CD4-positive, alpha-beta T cell treated with Interleukin-12 subunit alpha and Interleukin-12 subunit beta, for 1 hour (primary cell): ENCODE results near the gene IFNL4.
"Not testable (repeated sequence)": the region's sequence is repeated elsewhere in the genome, so short reads cannot be mapped to it uniquely, and the experiment has no call there.

ENCODE experiments used
- DNase-seq: peaks from one replicate; pipeline ENCODE4 v3.0.0-alpha.2; 2020

The IFNL4 gene

DNA sequence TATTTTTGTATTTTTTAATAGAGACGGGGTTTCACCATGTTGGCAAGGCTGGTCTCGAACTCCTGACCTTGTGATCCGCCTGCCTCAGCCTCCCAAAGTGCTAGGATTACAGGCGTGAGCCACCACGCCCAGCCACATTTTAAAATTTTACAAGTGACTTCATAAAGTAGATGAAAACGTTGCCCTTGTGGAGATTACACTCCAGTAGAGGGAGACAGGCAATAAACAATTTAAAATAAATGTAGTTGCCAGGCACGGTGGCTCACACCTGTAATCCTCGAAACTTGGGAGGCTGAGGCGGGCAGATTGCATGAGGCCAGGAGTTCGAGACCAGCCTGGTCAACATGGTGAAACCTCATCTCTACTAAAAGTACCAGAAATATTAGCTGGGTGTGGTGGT is 29.5 kb downstream of the IFNL4 start:
- DNase-seq = peak; percentile 20

- no peak for DNase-seq
Measured at GRCh38 chr19:39218230-39219007, 30.2 kb downstream of the IFNL4 start.

GRCh38 chr19:39217094-39217493 is 31.6 kb downstream of the IFNL4 start:
- no peak for DNase-seq

GRCh38 chr19:39215323-39215722 is 33.3 kb downstream of the IFNL4 start:
- DNase-seq = not testable (repeated sequence)

DNA sequence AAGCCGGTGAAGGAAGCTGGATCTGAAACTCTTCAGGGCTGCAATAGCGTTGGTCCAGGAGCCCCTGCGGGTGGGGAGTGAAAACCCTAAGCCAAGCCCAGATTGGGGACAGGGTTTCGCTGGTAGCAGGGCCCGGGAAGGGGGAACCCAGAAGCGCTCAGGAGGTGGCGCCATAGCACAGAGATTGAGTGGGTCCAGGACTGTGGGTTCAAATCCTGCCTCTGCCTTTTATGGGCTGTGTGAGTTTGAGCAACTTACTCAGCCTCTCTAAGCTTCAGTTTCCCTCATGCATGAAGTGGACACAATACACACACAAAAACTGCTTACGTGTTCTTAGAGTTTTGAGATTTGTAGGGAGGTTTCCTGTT is 36.3 kb downstream of the IFNL4 start:
- peak; percentile 70 for DNase-seq

GRCh38 chr19:39211731-39212374 is 36.8 kb downstream of the IFNL4 start:
- no peak for DNase-seq

DNA sequence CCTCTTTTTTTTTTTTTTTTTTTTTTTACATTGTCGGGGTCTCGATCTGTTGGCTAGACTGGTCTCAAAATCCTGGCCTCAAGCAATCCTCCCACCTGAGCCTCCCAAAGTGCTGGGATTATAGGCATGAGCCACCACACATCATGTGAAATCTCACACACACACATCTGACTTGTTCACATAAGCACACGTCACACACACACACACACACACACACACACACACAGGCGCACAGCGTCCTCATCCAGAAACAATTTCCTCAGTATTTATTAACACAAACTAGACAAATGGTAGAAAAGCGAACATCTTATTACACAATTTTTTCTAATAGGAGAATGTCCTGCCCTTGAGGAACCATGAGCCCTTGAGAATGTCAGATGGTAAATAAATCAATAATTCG is 39.5 kb downstream of the IFNL4 start:
- no peak for DNase-seq

DNA sequence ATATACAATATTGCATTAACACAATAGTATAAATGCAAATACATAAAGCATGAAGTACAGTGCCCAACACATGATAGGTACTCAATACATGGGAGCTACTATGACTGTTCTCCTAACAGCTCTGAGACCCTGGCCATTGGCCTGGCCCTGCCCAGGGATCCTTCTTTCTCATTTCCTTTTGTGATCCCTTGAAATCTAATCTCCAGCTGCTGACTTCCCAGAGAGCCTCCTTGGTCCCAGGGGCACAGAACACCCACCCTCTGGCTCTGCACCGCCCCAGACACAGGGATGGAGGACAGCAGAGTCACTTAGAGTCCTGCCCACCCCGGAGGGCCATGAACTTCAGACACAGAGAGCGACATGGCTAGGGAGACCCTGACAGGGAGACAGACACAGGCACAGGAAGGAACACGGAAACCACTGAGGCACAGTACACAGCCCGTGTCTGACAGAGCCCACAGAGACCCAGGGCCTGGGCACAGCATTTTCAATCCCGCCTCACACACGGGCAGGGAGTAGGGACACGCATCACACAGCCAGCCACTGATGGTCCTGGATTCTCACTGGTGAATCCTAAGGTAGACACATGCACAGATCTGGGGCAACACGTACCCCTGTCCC is 40.4 kb downstream of the IFNL4 start:
- DNase-seq = no peak

GRCh38 chr19:39207293-39207836 is 41.3 kb downstream of the IFNL4 start:
- DNase-seq = no peak

GRCh38 chr19:39206122-39206521 is 42.5 kb downstream of the IFNL4 start:
- DNase-seq = no peak

- DNase-seq = no peak
Measured at GRCh38 chr19:39205449-39205764, 43.2 kb downstream of the IFNL4 start.

- no peak for DNase-seq
Measured at GRCh38 chr19:39203372-39204341, 45.0 kb downstream of the IFNL4 start, which contains the start of gene SYCN. Gene SYCN, minus strand, starts transcription at chr19:39204263. Its CDS starts 9 bp downstream, at chr19:39204254.

- no peak for DNase-seq
Measured at GRCh38 chr19:39202998-39203355, 45.7 kb downstream of the IFNL4 start.

DNA sequence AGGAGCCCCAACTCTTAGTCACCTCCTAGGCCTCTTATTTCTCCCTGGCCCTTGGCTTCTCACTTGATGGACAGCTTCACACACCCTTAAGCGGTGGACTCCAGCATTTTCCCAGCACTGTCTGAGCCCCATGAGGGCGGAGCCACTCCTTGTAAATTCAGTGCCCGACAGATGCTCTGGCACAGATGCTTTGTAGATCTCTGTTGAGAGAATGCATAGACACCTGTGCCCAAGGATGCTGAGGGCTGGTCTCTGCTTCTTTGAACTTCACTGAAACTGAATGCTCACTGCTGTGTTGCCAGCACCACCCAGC is 47.9 kb downstream of the IFNL4 start:
- no peak for DNase-seq

GRCh38 chr19:39200066-39200802 is 48.4 kb downstream of the IFNL4 start:
- DNase-seq = no peak

- no peak for DNase-seq
Measured at GRCh38 chr19:39199025-39199424, 49.6 kb downstream of the IFNL4 start.

DNA sequence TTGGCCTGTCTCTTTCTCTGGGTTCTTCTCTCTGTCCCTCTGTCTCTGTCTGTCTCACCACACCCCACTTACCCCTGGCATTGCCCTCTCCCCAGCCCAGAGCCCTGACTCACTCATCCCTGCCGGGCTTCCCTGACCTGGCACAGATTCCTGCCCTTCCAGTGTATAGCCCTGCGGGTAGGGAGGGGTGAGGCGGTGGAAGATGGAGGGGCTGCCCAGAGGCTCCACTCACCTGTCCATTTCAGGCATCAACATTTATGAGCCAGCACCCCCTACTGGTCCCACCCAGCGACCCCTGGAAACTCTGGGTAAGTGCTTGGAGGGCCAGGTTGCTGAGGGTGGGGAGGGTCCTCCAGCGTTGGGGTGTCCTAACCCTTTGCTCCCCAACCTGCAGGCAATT is 50.8 kb downstream of the IFNL4 start:
- DNase-seq = no peak

DNA sequence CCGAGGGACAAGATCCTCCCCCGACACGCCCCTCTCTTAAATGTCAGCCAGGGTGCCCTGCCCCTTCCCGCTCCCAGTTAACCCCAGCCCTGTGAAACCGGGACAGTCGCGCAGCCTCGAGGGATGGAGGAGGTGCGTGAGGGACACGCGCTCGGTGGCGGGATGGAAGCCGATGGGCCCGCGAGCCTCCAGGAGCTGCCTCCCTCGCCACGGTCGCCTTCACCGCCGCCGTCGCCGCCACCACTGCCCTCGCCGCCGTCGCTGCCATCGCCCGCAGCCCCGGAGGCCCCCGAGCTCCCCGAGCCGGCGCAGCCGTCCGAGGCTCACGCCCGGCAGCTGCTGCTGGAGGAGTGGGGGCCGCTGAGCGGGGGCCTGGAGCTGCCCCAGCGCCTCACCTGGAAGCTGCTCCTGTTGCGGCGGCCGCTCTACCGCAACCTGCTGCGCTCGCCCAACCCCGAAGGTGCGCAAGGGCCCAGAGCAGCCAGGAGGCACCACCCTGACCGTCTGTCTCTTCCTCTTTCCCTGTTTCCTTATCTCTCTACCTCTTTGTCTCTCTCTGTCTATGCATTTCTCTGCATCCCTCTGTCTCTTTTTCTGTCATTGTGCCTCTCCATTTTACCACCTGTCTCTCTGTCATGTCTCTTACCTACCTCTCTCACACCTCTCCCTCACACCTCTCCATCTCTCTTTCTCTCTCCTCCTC is 51.6 kb downstream of the IFNL4 start, which contains the start of gene NCCRP1:
TSS of gene NCCRP1 (plus strand) at position 105 of the 703 bp plus-strand sequence. CDS start at position 124, 19 bp downstream.
- no peak for DNase-seq

GRCh38 chr19:39196320-39196719 is 52.3 kb downstream of the IFNL4 start:
- DNase-seq = no peak
